K562 (cell line): ENCODE measurements around the gene PIP4K2A. TPM values are rescaled to one million over a fixed set of nuclear protein-coding genes. Genes with fewer than 3 reads are reported as not detected.

Experiments used
- ATAC-seq: fragments of 200-7000 bp; cut with Tn5 transposase; 3 replicates; pipeline ENCODE4 v1.9.1; 2020; ENCODE audit warnings: moderate library complexity
- BruUV-seq: library from RNA; stranded (reverse); fragments of 400-500 nt; replicated peaks from 2 replicates; lab custom pipeline; 2021; lab: Mats Ljungman, UMichigan
- CTCF ChIA-PET: fragments of 300-600 bp; formaldehyde crosslinking; extraction: SDS; loops from one replicate; lab custom pipeline; 2021; ENCODE audit warnings: low intra/inter-chr PET ratio; lab: Yijun Ruan, JAX
- POLR2A ChIA-PET: fragments of 300-600, 350-650 bp; sonication (Branson Sonifier 250); formaldehyde crosslinking; extraction: SDS; loops from one replicate; lab custom pipeline; 2021; ENCODE audit warnings: antibody characterized with exemption, inconsistent platforms; lab: Yijun Ruan, JAX
- DNase-seq, 4 experiments: peaks; one replicate each; pipeline versions ENCODE4 v3.0.0 to v3.0.0-alpha.2; 2011 to 2018; ENCODE audit warnings: low spot score in 3 of 4, mixed read lengths in 3 of 4; ENCODE audit errors: extremely low read depth in 1 of 4
- FAIRE-seq: peaks from 2 replicates; lab custom pipeline; 2011; peaks lifted over from hg19 to GRCh38; lab: Jason Lieb, UNC
- H2AFZ ChIP-seq: 2 replicates; pipeline ENCODE4 v1.6.0; 2011; ENCODE audit warnings: low read depth, low read length, control low read depth, inconsistent platforms
- H3K27ac ChIP-seq: fragments of 200-600 bp; 3 replicates; pipeline ENCODE4 v1.8.0; 2011; ENCODE audit warnings: low read depth, mild to moderate bottlenecking, control low read depth, inconsistent platforms, low read length, moderate library complexity, mixed read lengths; ENCODE audit errors: extremely low read depth
- H3K27me3 ChIP-seq, 2 experiments: fragments of 300-600 bp in 1 of 2; 2 replicates in 1 of 2; 3 replicates in 1 of 2; pipeline versions ENCODE4 v1.6.0 to v1.8.0; 2011; ENCODE audit warnings: inconsistent platforms in 2 of 2, low read length in 2 of 2, mild to moderate bottlenecking in 1 of 2, mixed read lengths in 1 of 2, moderate library complexity in 1 of 2; ENCODE audit not compliant: control insufficient read depth in 2 of 2, insufficient read depth in 2 of 2
- H3K36me3 ChIP-seq: fragments of 300-600 bp; 3 replicates; pipeline ENCODE4 v1.8.0; 2011; ENCODE audit warnings: mild to moderate bottlenecking, low read length, inconsistent platforms; ENCODE audit not compliant: control insufficient read depth, insufficient read depth
- H3K4me1 ChIP-seq, 2 experiments: fragments of 200-600 bp in 1 of 2; replicated peaks in 1 of 2; 2 replicates in 1 of 2; 3 replicates in 1 of 2; pipeline versions ENCODE4 v1.5.1 to v1.8.0; 2011; ENCODE audit warnings: inconsistent platforms in 2 of 2, low read length in 2 of 2, mild to moderate bottlenecking in 1 of 2, mixed read lengths in 1 of 2, moderate library complexity in 1 of 2; ENCODE audit not compliant: control insufficient read depth in 2 of 2, insufficient read depth in 2 of 2
- H3K4me2 ChIP-seq: 2 replicates; pipeline ENCODE4 v1.6.1; 2011; ENCODE audit warnings: low read length, control low read depth, inconsistent platforms, mixed read lengths; ENCODE audit not compliant: insufficient read depth
- H3K4me3 ChIP-seq: fragments of 200-600 bp; sonication (generic), shearing (Covaris generic); 2 replicates; pipeline ENCODE4 v1.5.1; 2016; ENCODE audit warnings: control low read depth, inconsistent platforms
- H3K79me2 ChIP-seq: fragments of 200-600 bp; 3 replicates; pipeline ENCODE4 v1.8.0; 2011; ENCODE audit warnings: low read length, inconsistent platforms; ENCODE audit not compliant: control insufficient read depth, insufficient read depth
- H3K9ac ChIP-seq, 2 experiments: 2 replicates each; pipeline versions ENCODE4 v1.6.0 to v1.6.1; 2011; ENCODE audit warnings: low read depth in 2 of 2, low read length in 2 of 2, control low read depth in 1 of 2, inconsistent platforms in 1 of 2, mild to moderate bottlenecking in 1 of 2, mixed read lengths in 1 of 2; ENCODE audit not compliant: insufficient read depth in 1 of 2
- H3K9me1 ChIP-seq: one replicate; pipeline ENCODE4 v1.6.0; 2011; ENCODE audit warnings: inconsistent platforms, mild to moderate bottlenecking, low read length, moderate library complexity; ENCODE audit not compliant: control insufficient read depth, insufficient read depth
- H3K9me3 ChIP-seq: replicated peaks from 2 replicates; pipeline ENCODE4 v1.5.1; 2011; ENCODE audit warnings: low read depth, low read length, inconsistent platforms; ENCODE audit not compliant: control insufficient read depth, insufficient read depth
- H4K20me1 ChIP-seq: replicated peaks from 2 replicates; pipeline ENCODE4 v1.6.1; 2011; ENCODE audit warnings: low read length, inconsistent platforms, mixed read lengths; ENCODE audit not compliant: control insufficient read depth, insufficient read depth
- ATF3 ChIP-seq, 2 experiments: fragments of 450-650 bp in 1 of 2; sonication (generic) in 1 of 2; formaldehyde crosslinking in 1 of 2; IDR thresholded peaks in 1 of 2; conservative IDR thresholded peaks in 1 of 2; 2 replicates each; pipeline versions ENCODE4 v1.6.1 to v1.8.1; 2016 to 2023; ENCODE audit warnings: mild to moderate bottlenecking in 2 of 2, moderate library complexity in 2 of 2, inconsistent platforms in 1 of 2, missing genetic modification reagents in 1 of 2
- E4F1 ChIP-seq: fragments of 250-450 bp; sonication (Bioruptor Pico); IDR thresholded peaks from 2 replicates; pipeline ENCODE4 v1.5.0; 2021; ENCODE audit warnings: mild to moderate bottlenecking, borderline replicate concordance
- EP400 ChIP-seq: fragments of 450-650 bp; IDR thresholded peaks from 2 replicates; pipeline ENCODE4 v1.6.1; 2017; ENCODE audit warnings: antibody characterized with exemption, mild to moderate bottlenecking, moderate library complexity
- FOXK1 ChIP-seq: sonication (generic); formaldehyde crosslinking; IDR thresholded peaks from 2 replicates; pipeline ENCODE4 v1.8.0; 2022; ENCODE audit warnings: missing genetic modification reagents, mild to moderate bottlenecking, borderline replicate concordance
- GABPB2 ChIP-seq: fragments of 250-450 bp; sonication (Bioruptor Pico); conservative IDR thresholded peaks from 2 replicates; pipeline ENCODE4 v1.5.1; 2021; ENCODE audit warnings: mild to moderate bottlenecking
- HNRNPLL ChIP-seq: fragments of 200-400 bp; formaldehyde crosslinking; IDR thresholded peaks from 2 replicates; pipeline ENCODE4 v1.6.1; 2017; ENCODE audit warnings: low read length, low read depth, mild to moderate bottlenecking; ENCODE audit not compliant: poor library complexity, severe bottlenecking
- MLLT1 ChIP-seq, 2 experiments: fragments of 450-650 bp; IDR thresholded peaks; 2 replicates each; pipeline ENCODE4 v1.6.1; 2016
- NBN ChIP-seq: fragments of 450-650 bp; IDR thresholded peaks from 2 replicates; pipeline ENCODE4 v1.6.1; 2016; ENCODE audit warnings: low read depth, mild to moderate bottlenecking
- NONO ChIP-seq, 2 experiments: fragments of 200-400 bp in 1 of 2; fragments of 450-650 bp in 1 of 2; formaldehyde crosslinking in 1 of 2; IDR thresholded peaks; 2 replicates each; pipeline ENCODE4 v1.6.1; 2017; ENCODE audit warnings: low read depth in 2 of 2, mild to moderate bottlenecking in 2 of 2, moderate library complexity in 2 of 2, low read length in 1 of 2
- TRIM24 ChIP-seq, 2 experiments: fragments of 450-650 bp; IDR thresholded peaks; 2 replicates each; pipeline ENCODE4 v1.6.1; 2016
- TSC22D4 ChIP-seq: fragments of 450-650 bp; IDR thresholded peaks from 2 replicates; pipeline ENCODE4 v1.6.1; 2016; ENCODE audit warnings: missing genetic modification characterization, missing biosample characterization, control low read depth
- TSHZ1 ChIP-seq: fragments of 250-450 bp; sonication (Bioruptor Pico); IDR thresholded peaks from 2 replicates; pipeline ENCODE4 v1.4.0; 2020; ENCODE audit warnings: mild to moderate bottlenecking, moderate library complexity
- WGBS: fragments of 100-300 bp; shearing (Covaris generic); methylation state at CpG from one replicate; pipeline ENCODE4 v1.1.6; 2016; ENCODE audit warnings: low coverage, mixed read lengths; ENCODE audit not compliant: insufficient coverage; ENCODE audit errors: missing lambda C conversion rate; 5-methylcytosine and 5-hydroxymethylcytosine counted together
- in situ Hi-C: fragments of 300-500 bp; cut with MboI; formaldehyde crosslinking; loops from 4 replicates; pipeline ENCODE4 v1.15.0; 2018; ENCODE audit warnings: inconsistent platforms, mixed read lengths
- intact Hi-C: fragments of 100-400 bp; cut with micrococcal nuclease; formaldehyde crosslinking; loops from 2 replicates; pipeline ENCODE4 v1.14.2; 2022
- polyA plus RNA-seq, 8 experiments: library from polyadenylated mRNA; depleted of rRNA in 4 of 8; stranded (reverse) in 5 of 8; unstranded in 3 of 8; fragments of >200 nt; fragmentation: Nextera tagmentation in 2 of 8; fragmentation: Illumina TruSeq in 1 of 8; extraction: Ambion mirVana in 2 of 8; extraction: Trizol in 1 of 8; gene quantifications; 2 replicates each; pipeline versions ENCODE4 v1.2.1 to v1.2.3, GENCODE V29; 2011 to 2014; ENCODE audit warnings: inconsistent platforms in 1 of 8, missing spikeins in 1 of 8
- total RNA-seq, 7 experiments: library from RNA; depleted of rRNA in 6 of 7; stranded (reverse); fragments of >200 nt in 6 of 7; fragmentation: Illumina TruSeq in 2 of 7; extraction: Trizol in 2 of 7; gene quantifications; 2 replicates each; pipeline versions ENCODE4 v1.2.1 to v1.2.3, GENCODE V29; 2011 to 2021; ENCODE audit warnings: low replicate concordance in 1 of 7

The PIP4K2A gene
- total and polyA plus RNA-seq, 9 of the 15 experiments (the other 6 are each of a cell fraction or from before 2014, with no cell fraction given): 35.6 to 117 (median 71.9) TPM

GRCh38 chr10:22674573-22674930 lies 39.8 kb downstream of the PIP4K2A start:
- H3K9me3 ChIP-seq: no peaks in the 10 kb centered on the region
- H3K79me2 ChIP-seq: peaks cover 99% of the 10 kb centered on the region
- no peak for FAIRE-seq
- peak overlapping the region; percentile 65; the same call in 2 of the 3 replicates for H3K27ac ChIP-seq
- 49% methylated on average over 3 of the region's 3 CpGs for WGBS
- H4K20me1 ChIP-seq: no peaks in the 10 kb centered on the region; the same call in 1 of the 2 replicates
- H3K4me2 ChIP-seq: no peak overlapping the region
- no TSS peak for BruUV-seq
- intact Hi-C loops (no loop called here), in situ Hi-C loops (no loop called here)
- ChIA-PET CTCF (no interaction called here), POLR2A (interaction anchor here (2.1 to 4.5 kb wide), 2 partner anchors 8 to 18 kb away, joined by 7 to 21 read pairs; no protein-coding TSS in a partner anchor)
- DNase-seq: no peak
- no peaks in the 10 kb centered on the region for H3K27me3 ChIP-seq
- no peak overlapping the region for H3K4me3 ChIP-seq
- no peaks in the 10 kb centered on the region for H3K9me1 ChIP-seq
- no peak for ATAC-seq
- peak overlapping the region in 1 of 2 experiments; percentile 36; a peak in 1 of 4 replicates for H3K9ac ChIP-seq
- H2AFZ ChIP-seq: no peak overlapping the region
- TF ChIP-seq HNRNPLL: no peak
- no peak for TF ChIP-seq MLLT1 (IDR thresholded peaks at IDR 0.05)
- no peak for TF ChIP-seq TSHZ1 (CRISPR knock-in tag)
- no peak for TF ChIP-seq NONO (IDR thresholded peaks at IDR 0.05; ENCODE audit: low read depth in 2 of 2, low read length in 1 of 2)
- TF ChIP-seq FOXK1 (CRISPR knock-in tag): no peak
- TF ChIP-seq TRIM24 (IDR thresholded peaks at IDR 0.05): no peak
- TF ChIP-seq NBN: no peak
- no peak for TF ChIP-seq EP400
- TF ChIP-seq E4F1: no peak
- TF ChIP-seq GABPB2 (CRISPR knock-in tag): no peak
- TF ChIP-seq ATF3 (IDR thresholded peaks at IDR 0.05): no peak
- no peak for TF ChIP-seq ATF3 (CRISPR knock-in tag; conservative IDR thresholded peaks at IDR 0.05)
- no peak for TF ChIP-seq TSC22D4
- TF ChIP-seq, all 486 proteins: peak for 0
- peaks cover 19 to 50% of the 10 kb centered on the region in 2 experiments for H3K4me1 ChIP-seq
- peaks cover 14% of the 10 kb centered on the region; the same call in 1 of the 3 replicates for H3K36me3 ChIP-seq
